ENCODE measurements around the gene ABLIM1. TPM values are rescaled to one million over a fixed set of nuclear protein-coding genes. Genes with fewer than 3 reads are reported as not detected.

The ABLIM1 gene
- total RNA-seq, 3 donors from 2014 or later (not counting 1 experiment from before 2014, with no cell fraction given) = 71.9 to 118 (median 73.5) TPM

DNA sequence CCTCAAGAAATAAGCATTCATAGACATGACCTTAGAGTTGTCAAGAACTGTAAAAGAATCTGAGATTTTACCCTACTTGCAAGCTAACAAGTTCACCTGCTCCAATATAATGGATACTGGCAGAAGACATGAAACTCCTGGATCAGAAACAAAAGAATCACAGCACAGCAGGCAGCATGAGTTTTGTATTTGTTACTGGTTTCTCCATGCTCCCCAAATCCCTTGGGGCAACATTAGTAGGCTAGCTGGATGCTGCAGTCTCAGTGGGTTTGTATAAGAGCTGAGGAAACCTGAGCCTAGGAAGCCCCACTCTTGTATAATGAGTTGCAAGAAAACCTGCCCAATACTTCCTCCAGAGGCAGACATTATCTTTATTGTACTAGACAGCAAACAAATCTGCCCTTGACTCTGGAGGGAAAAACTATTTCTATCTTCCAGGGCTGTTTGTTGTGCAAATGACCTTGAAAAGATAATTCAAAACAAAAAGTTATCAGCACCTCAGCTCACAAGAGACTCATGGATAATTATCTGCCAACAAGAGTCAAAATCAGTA, 64.8 kb downstream of the ABLIM1 start:
- no peak overlapping the region for H3K27ac ChIP-seq (ENCODE audit: low read length)
- Mint-ChIP-seq H3K36me3 (no peaks in the 10 kb centered on the region), H3K27me3 (ENCODE audit: low read depth in 2 of 2) (peaks cover 6 to 20% of the 10 kb centered on the region in 2 donors), H3K4me3 (no peak overlapping the region), H3K4me1 (no peaks in the 10 kb centered on the region), H3K9me3 (no peaks in the 10 kb centered on the region), H3K27ac (no peak overlapping the region)
- H3K27me3 ChIP-seq (ENCODE audit: control insufficient read depth, insufficient read depth, low read length) = no peaks in the 10 kb centered on the region
- no peaks in the 10 kb centered on the region for H3K36me3 ChIP-seq (ENCODE audit: control insufficient read depth, insufficient read depth, low read length)
- intact Hi-C loops (cut with micrococcal nuclease) = no loop called here
- no peak overlapping the region for H3K4me3 ChIP-seq (ENCODE audit: low read length)
- no peaks in the 10 kb centered on the region for H3K9me3 ChIP-seq (ENCODE audit: control insufficient read depth, insufficient read depth, low read length)
- ATAC-seq (no peak), DNase-seq (no peak)
- TF ChIP-seq, protein P1, sequence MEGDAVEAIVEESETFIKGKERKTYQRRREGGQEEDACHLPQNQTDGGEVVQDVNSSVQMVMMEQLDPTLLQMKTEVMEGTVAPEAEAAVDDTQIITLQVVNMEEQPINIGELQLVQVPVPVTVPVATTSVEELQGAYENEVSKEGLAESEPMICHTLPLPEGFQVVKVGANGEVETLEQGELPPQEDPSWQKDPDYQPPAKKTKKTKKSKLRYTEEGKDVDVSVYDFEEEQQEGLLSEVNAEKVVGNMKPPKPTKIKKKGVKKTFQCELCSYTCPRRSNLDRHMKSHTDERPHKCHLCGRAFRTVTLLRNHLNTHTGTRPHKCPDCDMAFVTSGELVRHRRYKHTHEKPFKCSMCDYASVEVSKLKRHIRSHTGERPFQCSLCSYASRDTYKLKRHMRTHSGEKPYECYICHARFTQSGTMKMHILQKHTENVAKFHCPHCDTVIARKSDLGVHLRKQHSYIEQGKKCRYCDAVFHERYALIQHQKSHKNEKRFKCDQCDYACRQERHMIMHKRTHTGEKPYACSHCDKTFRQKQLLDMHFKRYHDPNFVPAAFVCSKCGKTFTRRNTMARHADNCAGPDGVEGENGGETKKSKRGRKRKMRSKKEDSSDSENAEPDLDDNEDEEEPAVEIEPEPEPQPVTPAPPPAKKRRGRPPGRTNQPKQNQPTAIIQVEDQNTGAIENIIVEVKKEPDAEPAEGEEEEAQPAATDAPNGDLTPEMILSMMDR (IDR thresholded peaks at IDR 0.05) = no peak
- H3K4me1 ChIP-seq (ENCODE audit: control insufficient read depth, insufficient read depth, low read length) = no peaks in the 10 kb centered on the region

DNA sequence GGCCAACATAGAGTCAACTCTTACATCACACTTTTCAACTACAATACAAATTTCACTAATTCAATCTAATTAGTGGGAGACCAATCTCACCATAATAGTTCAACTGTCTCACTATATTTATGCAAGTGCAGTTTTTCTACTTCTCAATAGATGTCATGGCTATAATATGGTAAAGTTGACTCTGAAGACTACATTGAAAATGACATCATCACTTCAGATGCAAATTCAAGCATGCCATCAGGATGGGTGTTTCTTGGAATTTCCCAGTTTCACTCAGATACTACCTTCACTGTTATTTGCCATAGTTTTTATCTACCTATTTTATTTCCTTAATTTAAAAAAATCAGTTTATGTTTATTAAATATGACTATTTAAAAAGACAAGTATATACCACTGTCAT, 67.1 kb downstream of the ABLIM1 start:
- Mint-ChIP-seq H3K36me3 (no peaks in the 10 kb centered on the region), H3K27me3 (ENCODE audit: low read depth in 2 of 2) (peaks cover 6 to 9% of the 10 kb centered on the region in 2 donors), H3K4me3 (no peak overlapping the region), H3K4me1 (no peaks in the 10 kb centered on the region), H3K9me3 (no peaks in the 10 kb centered on the region), H3K27ac (no peak overlapping the region)
- Histone ChIP-seq H3K4me1 (ENCODE audit: control insufficient read depth, insufficient read depth, low read length) (no peaks in the 10 kb centered on the region), H3K9me3 (ENCODE audit: control insufficient read depth, insufficient read depth, low read length) (no peaks in the 10 kb centered on the region), H3K4me3 (ENCODE audit: low read length) (no peak overlapping the region), H3K27ac (ENCODE audit: low read length) (no peak overlapping the region), H3K36me3 (ENCODE audit: control insufficient read depth, insufficient read depth, low read length) (no peaks in the 10 kb centered on the region), H3K27me3 (ENCODE audit: control insufficient read depth, insufficient read depth, low read length) (no peaks in the 10 kb centered on the region)
- DNase-seq = no peak
- TF ChIP-seq, protein P1 (IDR thresholded peaks at IDR 0.05) = no peak
- no peak for ATAC-seq
- intact Hi-C loops (cut with micrococcal nuclease) = no loop called here

- Histone ChIP-seq H3K27ac (ENCODE audit: low read length) (no peak overlapping the region), H3K4me1 (ENCODE audit: control insufficient read depth, insufficient read depth, low read length) (no peaks in the 10 kb centered on the region), H3K27me3 (ENCODE audit: control insufficient read depth, insufficient read depth, low read length) (no peaks in the 10 kb centered on the region), H3K36me3 (ENCODE audit: control insufficient read depth, insufficient read depth, low read length) (no peaks in the 10 kb centered on the region), H3K4me3 (ENCODE audit: low read length) (no peak overlapping the region), H3K9me3 (ENCODE audit: control insufficient read depth, insufficient read depth, low read length) (no peaks in the 10 kb centered on the region)
- no peak for DNase-seq
- peaks cover 2 to 23% of the 10 kb centered on the region in 2 donors for H3K27me3 Mint-ChIP-seq (ENCODE audit: low read depth in 2 of 2)
- 88% methylated on average over 1 of the region's 2 CpGs for WGBS (ENCODE audit: insufficient coverage)
- H3K4me1 Mint-ChIP-seq = no peaks in the 10 kb centered on the region
- no peaks in the 10 kb centered on the region for H3K36me3 Mint-ChIP-seq
- H3K9me3 Mint-ChIP-seq = no peaks in the 10 kb centered on the region
- ATAC-seq = no peak
- TF ChIP-seq, protein P1 (IDR thresholded peaks at IDR 0.05) = no peak
- no peak overlapping the region for H3K4me3 Mint-ChIP-seq
- no peak overlapping the region for H3K27ac Mint-ChIP-seq
- intact Hi-C loops (cut with micrococcal nuclease) = no loop called here
Measured at GRCh38 chr10:114584419-114584818, 73.7 kb downstream of the ABLIM1 start.

DNA sequence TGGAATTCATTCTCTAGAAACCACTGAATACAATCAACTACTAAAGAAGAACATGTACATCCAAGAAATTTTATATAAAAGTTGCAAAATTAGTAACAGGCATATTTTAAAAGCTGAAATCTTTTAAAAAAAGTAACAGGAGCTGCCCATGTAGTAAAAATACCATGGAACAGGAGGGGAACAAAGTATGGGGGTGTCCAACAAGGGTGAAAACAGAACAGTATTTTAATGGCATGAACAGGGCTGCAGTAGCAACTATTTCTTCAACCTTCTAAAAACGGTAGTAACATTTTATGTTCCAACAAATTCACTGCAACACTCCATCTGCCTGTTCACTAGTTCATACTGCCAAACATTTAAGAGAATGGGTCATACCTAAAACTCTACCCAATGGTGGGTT, 77.0 kb downstream of the ABLIM1 start:
- Histone ChIP-seq H3K27ac (ENCODE audit: low read length) (no peak overlapping the region), H3K27me3 (ENCODE audit: control insufficient read depth, insufficient read depth, low read length) (no peaks in the 10 kb centered on the region), H3K36me3 (ENCODE audit: control insufficient read depth, insufficient read depth, low read length) (no peaks in the 10 kb centered on the region), H3K9me3 (ENCODE audit: control insufficient read depth, insufficient read depth, low read length) (no peaks in the 10 kb centered on the region), H3K4me3 (ENCODE audit: low read length) (no peak overlapping the region), H3K4me1 (ENCODE audit: control insufficient read depth, insufficient read depth, low read length) (no peaks in the 10 kb centered on the region)
- Mint-ChIP-seq H3K4me3 (no peak overlapping the region), H3K4me1 (no peaks in the 10 kb centered on the region), H3K27ac (no peak overlapping the region), H3K36me3 (no peaks in the 10 kb centered on the region), H3K9me3 (no peaks in the 10 kb centered on the region), H3K27me3 (ENCODE audit: low read depth in 2 of 2) (peaks cover 2 to 23% of the 10 kb centered on the region in 2 donors)
- WGBS (ENCODE audit: insufficient coverage) = 75% methylated on average over 1 of the region's 1 CpG
- DNase-seq = no peak
- intact Hi-C loops (cut with micrococcal nuclease) = no loop called here
- TF ChIP-seq, protein P1 (IDR thresholded peaks at IDR 0.05) = no peak
- no peak for ATAC-seq

All from natural killer cell (primary cell).